Ishikawa (cell line): Measurements from ENCODE around the gene SLC12A4.

Source experiments
- CEBPB ChIP-seq: IDR thresholded peaks from 2 replicates; pipeline ENCODE4 v1.6.1; 2012
- CREB1 ChIP-seq: IDR thresholded peaks from 2 replicates; pipeline ENCODE4 v1.6.1; 2012; ENCODE audit warnings: low read depth
- EGR1 ChIP-seq: IDR thresholded peaks from 2 replicates; pipeline ENCODE4 v1.6.1; 2012
- EP300 ChIP-seq: IDR thresholded peaks from 2 replicates; pipeline ENCODE4 v1.6.1; 2012; ENCODE audit warnings: borderline replicate concordance
- FOXM1 ChIP-seq: IDR thresholded peaks from 2 replicates; pipeline ENCODE4 v1.6.1; 2012; ENCODE audit warnings: low read depth, borderline replicate concordance
- NFIC ChIP-seq: IDR thresholded peaks from 2 replicates; pipeline ENCODE4 v1.6.1; 2012
- RAD21 ChIP-seq: IDR thresholded peaks from 2 replicates; pipeline ENCODE4 v1.6.1; 2012; ENCODE audit warnings: low read depth
- TAF1 ChIP-seq: IDR thresholded peaks from 2 replicates; pipeline ENCODE4 v1.6.1; 2012; ENCODE audit warnings: low read depth, mild to moderate bottlenecking
- TCF12 ChIP-seq: IDR thresholded peaks from 2 replicates; pipeline ENCODE4 v1.6.1; 2012; ENCODE audit warnings: low read depth
- TEAD4 ChIP-seq: IDR thresholded peaks from 2 replicates; pipeline ENCODE4 v1.6.1; 2012
- YY1 ChIP-seq: IDR thresholded peaks from 2 replicates; pipeline ENCODE4 v1.6.1; 2012; ENCODE audit warnings: low read depth
- ZBTB7A ChIP-seq: IDR thresholded peaks from 2 replicates; pipeline ENCODE4 v1.6.1; 2012; ENCODE audit warnings: low read depth
- TF ChIP-seq, protein P1 (sequence below): IDR thresholded peaks from 2 replicates; pipeline ENCODE4 v1.6.1; 2012
- TF ChIP-seq, protein P2 (sequence below): IDR thresholded peaks from 2 replicates; pipeline ENCODE4 v1.6.1; 2012; ENCODE audit warnings: low read depth, mild to moderate bottlenecking
- TF ChIP-seq, protein P3 (sequence below): IDR thresholded peaks from 2 replicates; pipeline ENCODE4 v1.6.1; 2012

SLC12A4 gene

DNA sequence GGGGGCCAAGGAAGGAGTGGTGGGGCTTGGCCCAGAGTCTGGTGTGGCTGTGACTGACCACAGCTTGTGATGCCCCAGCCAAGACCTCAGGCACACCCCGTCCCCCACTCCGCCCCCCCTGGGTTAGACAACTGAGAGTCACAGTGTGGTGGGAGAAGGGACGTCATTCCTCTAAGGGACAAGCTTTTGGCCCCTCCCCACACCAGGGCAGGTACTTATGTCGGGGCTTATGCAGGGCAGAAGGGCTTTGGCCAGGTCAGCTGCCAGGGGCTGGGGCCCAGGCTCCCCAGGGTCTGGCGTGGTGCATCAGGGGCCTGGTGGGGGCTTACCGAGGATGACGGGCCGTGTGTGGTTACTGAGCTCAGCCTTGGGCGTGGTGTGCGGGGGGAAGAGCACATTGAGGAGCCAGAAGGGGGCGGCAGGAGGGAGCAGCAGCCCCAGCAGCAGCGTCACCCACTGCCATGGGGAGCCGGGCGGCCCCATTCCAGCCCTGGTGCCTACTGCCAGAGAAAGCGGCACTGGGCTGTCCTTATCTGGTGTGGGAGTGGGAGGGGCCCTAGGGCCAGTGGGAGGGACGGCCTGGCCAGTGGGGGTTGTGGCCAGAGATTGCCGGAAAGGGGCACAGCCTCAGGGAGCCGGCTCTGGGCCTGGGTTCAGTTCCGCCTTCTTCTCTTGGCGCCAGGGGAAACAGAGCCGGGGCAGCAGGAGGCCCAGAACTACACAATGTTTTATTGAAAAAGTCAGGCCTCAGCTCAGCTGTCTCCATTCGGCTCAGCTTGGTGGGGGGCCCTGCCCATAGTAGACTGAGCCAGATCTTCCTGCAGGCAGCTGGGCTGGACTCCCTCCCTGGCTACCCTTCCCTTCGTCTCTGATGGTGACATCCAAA, 24.6 kb downstream of the SLC12A4 start, which contains the start of gene LCAT:
Gene LCAT (minus strand): TSS at position 502 of the 886 bp plus-strand sequence. CDS start 19 bp downstream, at position 483.
- TF ChIP-seq CEBPB: no peak
- TF ChIP-seq CREB1: no peak
- TF ChIP-seq NFIC: no peak
- no peak for TF ChIP-seq YY1
- no peak for TF ChIP-seq TCF12

DNA sequence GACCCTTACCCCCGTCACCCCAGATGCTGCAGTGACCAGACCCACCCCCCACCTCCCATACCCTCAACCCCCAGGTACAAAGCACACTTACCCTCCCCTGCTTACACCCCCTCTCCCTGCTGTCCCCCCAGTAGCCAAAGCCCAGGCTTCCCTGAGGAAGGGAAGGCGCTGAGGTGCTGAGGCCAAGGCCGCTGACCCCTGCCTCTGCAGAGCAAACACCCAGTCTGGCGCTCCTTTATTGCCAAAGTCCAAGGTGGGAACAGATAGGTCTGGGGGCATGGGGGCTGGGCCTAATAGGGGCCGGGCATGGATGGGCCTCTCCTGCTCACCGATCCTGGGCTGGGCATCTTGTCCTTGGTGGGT, 25.2 kb downstream of the SLC12A4 start:
- TF ChIP-seq TCF12: no peak
- no peak for TF ChIP-seq TAF1
- TF ChIP-seq EP300: no peak
- TF ChIP-seq EGR1: no peak
- no peak for TF ChIP-seq CREB1

DNA sequence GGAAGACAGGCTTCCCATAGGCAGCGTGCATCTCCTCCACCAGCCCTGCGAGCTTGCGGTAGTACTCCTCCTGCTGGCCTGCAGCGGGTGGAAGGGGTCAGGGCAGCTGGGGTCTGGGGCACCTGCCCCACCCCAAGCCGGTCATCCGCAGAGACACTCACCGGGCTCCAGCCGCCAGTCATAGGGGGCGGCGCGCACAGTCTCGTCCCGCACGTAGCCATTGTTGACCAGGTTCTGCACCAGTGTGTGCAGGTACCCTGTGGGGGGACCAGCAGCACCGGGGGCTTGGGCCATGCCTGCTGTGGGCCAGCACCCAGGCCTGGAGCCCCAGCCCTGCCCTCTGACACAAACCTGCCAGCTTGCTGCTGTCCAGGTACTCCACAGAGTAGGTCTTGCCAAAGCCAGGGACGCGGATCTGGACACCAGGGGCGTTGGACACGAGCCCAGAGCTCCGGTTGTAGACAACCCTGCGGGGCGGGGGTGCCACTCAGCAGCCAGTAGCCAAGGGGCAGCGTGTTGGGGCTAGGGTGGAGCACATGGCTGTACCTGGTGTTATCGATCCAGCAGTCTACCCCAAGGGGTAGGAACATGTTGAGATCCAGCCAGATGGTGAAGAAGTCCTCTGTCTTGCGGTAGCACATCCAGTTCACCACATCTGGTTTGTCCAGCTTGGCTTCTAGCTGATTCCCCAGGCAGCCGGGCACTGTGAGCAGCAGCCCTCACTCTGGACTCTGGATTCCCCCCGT, 25.8 kb downstream of the SLC12A4 start:
- TF ChIP-seq, protein P1, sequence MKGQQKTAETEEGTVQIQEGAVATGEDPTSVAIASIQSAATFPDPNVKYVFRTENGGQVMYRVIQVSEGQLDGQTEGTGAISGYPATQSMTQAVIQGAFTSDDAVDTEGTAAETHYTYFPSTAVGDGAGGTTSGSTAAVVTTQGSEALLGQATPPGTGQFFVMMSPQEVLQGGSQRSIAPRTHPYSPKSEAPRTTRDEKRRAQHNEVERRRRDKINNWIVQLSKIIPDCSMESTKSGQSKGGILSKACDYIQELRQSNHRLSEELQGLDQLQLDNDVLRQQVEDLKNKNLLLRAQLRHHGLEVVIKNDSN: no peak
- TF ChIP-seq, protein P2, sequence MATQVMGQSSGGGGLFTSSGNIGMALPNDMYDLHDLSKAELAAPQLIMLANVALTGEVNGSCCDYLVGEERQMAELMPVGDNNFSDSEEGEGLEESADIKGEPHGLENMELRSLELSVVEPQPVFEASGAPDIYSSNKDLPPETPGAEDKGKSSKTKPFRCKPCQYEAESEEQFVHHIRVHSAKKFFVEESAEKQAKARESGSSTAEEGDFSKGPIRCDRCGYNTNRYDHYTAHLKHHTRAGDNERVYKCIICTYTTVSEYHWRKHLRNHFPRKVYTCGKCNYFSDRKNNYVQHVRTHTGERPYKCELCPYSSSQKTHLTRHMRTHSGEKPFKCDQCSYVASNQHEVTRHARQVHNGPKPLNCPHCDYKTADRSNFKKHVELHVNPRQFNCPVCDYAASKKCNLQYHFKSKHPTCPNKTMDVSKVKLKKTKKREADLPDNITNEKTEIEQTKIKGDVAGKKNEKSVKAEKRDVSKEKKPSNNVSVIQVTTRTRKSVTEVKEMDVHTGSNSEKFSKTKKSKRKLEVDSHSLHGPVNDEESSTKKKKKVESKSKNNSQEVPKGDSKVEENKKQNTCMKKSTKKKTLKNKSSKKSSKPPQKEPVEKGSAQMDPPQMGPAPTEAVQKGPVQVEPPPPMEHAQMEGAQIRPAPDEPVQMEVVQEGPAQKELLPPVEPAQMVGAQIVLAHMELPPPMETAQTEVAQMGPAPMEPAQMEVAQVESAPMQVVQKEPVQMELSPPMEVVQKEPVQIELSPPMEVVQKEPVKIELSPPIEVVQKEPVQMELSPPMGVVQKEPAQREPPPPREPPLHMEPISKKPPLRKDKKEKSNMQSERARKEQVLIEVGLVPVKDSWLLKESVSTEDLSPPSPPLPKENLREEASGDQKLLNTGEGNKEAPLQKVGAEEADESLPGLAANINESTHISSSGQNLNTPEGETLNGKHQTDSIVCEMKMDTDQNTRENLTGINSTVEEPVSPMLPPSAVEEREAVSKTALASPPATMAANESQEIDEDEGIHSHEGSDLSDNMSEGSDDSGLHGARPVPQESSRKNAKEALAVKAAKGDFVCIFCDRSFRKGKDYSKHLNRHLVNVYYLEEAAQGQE: no peak
- no peak for TF ChIP-seq TEAD4
- no peak for TF ChIP-seq FOXM1

DNA sequence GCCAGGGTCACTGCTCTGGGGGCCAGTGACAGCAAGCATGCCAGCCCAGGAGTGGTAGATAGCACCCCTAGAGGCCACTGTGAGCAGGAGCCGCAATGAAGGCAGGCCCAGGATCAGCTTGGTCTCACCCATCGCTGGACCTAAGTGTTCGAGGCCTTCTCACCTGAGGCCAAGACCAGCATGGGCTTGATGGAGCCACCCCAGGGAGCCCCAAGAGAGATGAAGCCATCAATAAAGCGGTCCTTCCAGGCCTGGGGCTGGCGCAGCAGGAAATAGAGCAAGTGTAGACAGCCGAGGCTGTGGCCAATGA, 26.3 kb downstream of the SLC12A4 start:
- TF ChIP-seq RAD21: peak; percentile 56; the same call in 1 of the 2 replicates
- no peak for TF ChIP-seq EGR1

DNA sequence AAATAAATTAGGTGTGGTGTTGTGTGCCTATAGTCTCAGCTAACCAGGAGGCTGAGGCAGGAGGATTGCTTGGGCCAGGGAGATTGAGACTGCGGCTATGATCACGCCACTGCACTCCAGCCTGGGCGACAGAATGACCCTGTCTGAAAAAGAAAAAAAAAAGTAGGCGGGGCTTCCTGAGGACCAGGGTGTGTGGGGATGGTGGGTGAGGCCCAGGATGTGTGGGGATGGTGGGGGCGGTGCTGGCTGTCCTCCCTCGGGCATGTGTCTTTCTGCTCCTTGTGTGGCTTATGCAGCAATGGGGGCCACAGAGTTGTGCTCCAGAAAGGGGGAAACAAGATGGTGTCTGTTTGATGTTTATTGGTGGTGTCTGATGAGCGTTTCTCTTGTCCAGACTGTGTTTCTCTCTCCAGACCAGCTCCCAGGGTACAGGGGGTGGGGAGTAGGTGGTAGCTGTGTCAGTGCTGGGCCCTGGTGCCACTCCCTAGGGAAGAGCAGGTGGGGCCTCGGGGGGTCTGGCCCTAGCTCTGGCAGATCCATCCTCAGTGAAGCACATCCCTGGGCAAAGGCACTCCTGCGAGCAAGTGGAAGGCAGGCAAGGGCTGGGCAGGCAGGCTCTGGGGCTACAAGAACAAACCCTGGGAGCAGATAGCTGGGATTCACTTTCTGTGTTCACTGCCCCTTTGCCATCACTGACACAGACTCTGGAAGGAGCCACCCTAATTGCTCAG, 26.8 kb downstream of the SLC12A4 start:
- TF ChIP-seq ZBTB7A (no peak), CEBPB (no peak), YY1 (no peak), TEAD4 (no peak), CREB1 (no peak), EGR1 (no peak), TAF1 (no peak)
- TF ChIP-seq, protein P3, sequence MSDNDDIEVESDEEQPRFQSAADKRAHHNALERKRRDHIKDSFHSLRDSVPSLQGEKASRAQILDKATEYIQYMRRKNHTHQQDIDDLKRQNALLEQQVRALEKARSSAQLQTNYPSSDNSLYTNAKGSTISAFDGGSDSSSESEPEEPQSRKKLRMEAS: no peak
- TF ChIP-seq, protein P2: no peak

DNA sequence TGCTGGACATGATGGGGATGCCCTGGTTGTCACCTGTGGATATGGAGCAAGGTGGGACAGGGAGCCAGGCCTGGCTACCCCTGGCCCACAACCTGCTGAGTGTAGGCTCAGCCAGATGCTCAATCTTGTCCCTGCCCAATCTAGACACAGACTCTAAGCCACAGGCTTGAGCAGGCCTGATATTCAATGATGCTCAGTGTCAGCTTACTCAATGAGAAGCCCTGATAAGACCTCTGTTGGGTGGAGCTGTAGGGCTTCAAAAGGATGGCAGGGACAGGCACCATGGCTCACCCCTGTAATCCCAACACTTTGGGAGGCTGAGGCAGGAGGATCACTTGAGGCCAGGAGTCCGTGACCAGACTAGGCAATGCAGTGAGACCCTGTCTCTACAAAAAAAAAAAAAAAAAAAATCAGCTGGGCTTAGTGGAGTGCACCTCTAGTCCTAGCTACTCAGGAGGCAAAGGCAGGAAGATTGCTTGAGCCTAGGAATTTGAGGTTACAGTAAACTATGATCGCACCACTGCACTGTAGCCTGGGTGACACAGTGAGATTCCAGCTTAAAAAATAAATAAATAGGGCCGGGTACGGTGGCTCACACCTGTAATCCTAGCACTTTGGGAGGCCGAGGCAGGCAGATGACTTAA, 27.9 kb downstream of the SLC12A4 start:
- TF ChIP-seq RAD21 (no peak), EGR1 (no peak), CEBPB (no peak), NFIC (no peak), TCF12 (no peak), TAF1 (no peak), CREB1 (no peak), TEAD4 (no peak), YY1 (no peak)
- TF ChIP-seq, protein P1: no peak
- TF ChIP-seq, protein P2: no peak
- TF ChIP-seq, protein P3: no peak
